DOHH2 (cell line): Measurements from ENCODE around the gene DNASE1L2.

Source experiments
- H3F3A ChIP-seq: fragments of 200-600 bp; sonication (generic), shearing (Covaris generic); 2 replicates; pipeline ENCODE4 v1.6.0; 2016; ENCODE audit warnings: antibody characterized with exemption, mild to moderate bottlenecking; ENCODE audit not compliant: control insufficient read depth, insufficient read depth
- H3K27ac ChIP-seq: fragments of 200-600 bp; sonication (generic); 2 replicates; pipeline ENCODE4 v1.5.1; 2014; ENCODE audit warnings: low read depth, mild to moderate bottlenecking, low read length, moderate library complexity
- H3K27me3 ChIP-seq: fragments of 200-600 bp; sonication (generic); 2 replicates; pipeline ENCODE4 v1.6.1; 2014; ENCODE audit warnings: mild to moderate bottlenecking, low read length, mixed read lengths; ENCODE audit not compliant: control insufficient read depth
- H3K36me3 ChIP-seq: fragments of 200-600 bp; sonication (generic); 2 replicates; pipeline ENCODE4 v1.6.1; 2014; ENCODE audit warnings: mild to moderate bottlenecking, low read length, moderate library complexity, mixed read lengths; ENCODE audit not compliant: control insufficient read depth
- H3K4me1 ChIP-seq: fragments of 200-600 bp; sonication (generic); 2 replicates; pipeline ENCODE4 v1.6.1; 2014; ENCODE audit warnings: mild to moderate bottlenecking, low read length, mixed read lengths; ENCODE audit not compliant: control insufficient read depth
- H3K4me2 ChIP-seq: fragments of 200-600 bp; sonication (generic); 2 replicates; pipeline ENCODE4 v1.6.0; 2014; ENCODE audit warnings: mild to moderate bottlenecking, low read length, moderate library complexity
- H3K4me3 ChIP-seq: fragments of 200-600 bp; sonication (generic); 2 replicates; pipeline ENCODE4 v1.5.1; 2014; ENCODE audit warnings: mild to moderate bottlenecking, low read length, mixed read lengths
- H3K79me2 ChIP-seq: fragments of 200-600 bp; sonication (generic); 2 replicates; pipeline ENCODE4 v1.6.1; 2014; ENCODE audit warnings: mild to moderate bottlenecking, low read length, mixed read lengths; ENCODE audit not compliant: control insufficient read depth
- H3K9me2 ChIP-seq: fragments of 200-600 bp; sonication (generic); replicated peaks from 2 replicates; pipeline ENCODE4 v1.6.1; 2014; ENCODE audit warnings: mild to moderate bottlenecking, low read length, mixed read lengths; ENCODE audit not compliant: control insufficient read depth
- H3K9me3 ChIP-seq: fragments of 200-600 bp; sonication (generic); 2 replicates; pipeline ENCODE4 v1.6.1; 2014; ENCODE audit warnings: antibody characterized with exemption, low read length, mixed read lengths; ENCODE audit not compliant: control insufficient read depth, insufficient read depth
- H4K20me1 ChIP-seq: fragments of 200-600 bp; sonication (generic); 2 replicates; pipeline ENCODE4 v1.6.0; 2014; ENCODE audit warnings: low read depth, mild to moderate bottlenecking, antibody characterized with exemption, low read length, moderate library complexity; ENCODE audit not compliant: control insufficient read depth, insufficient read depth
- EZH2phosphoT487 ChIP-seq: fragments of 200-600 bp; sonication (generic); IDR thresholded peaks from 2 replicates; pipeline ENCODE4 v1.6.1; 2017; ENCODE audit warnings: borderline replicate concordance, mild to moderate bottlenecking, antibody characterized with exemption, low read length, moderate library complexity, mixed read lengths
- TF ChIP-seq, protein P1 (sequence below): fragments of 200-600 bp; sonication (generic); IDR thresholded peaks from one replicate; pipeline ENCODE4 v1.5.1; 2014; ENCODE audit warnings: antibody characterized with exemption, mild to moderate bottlenecking, low read depth, low read length; ENCODE audit not compliant: poor library complexity, severe bottlenecking

Gene DNASE1L2

GRCh38 chr16:2236337-2237101 lies at the start of gene DNASE1L2:
Gene DNASE1L2 (plus strand): TSS chr16:2236444. CDS start chr16:2236817, 373 bp downstream.
- TF ChIP-seq EZH2phosphoT487: no peak
- TF ChIP-seq, protein P1, sequence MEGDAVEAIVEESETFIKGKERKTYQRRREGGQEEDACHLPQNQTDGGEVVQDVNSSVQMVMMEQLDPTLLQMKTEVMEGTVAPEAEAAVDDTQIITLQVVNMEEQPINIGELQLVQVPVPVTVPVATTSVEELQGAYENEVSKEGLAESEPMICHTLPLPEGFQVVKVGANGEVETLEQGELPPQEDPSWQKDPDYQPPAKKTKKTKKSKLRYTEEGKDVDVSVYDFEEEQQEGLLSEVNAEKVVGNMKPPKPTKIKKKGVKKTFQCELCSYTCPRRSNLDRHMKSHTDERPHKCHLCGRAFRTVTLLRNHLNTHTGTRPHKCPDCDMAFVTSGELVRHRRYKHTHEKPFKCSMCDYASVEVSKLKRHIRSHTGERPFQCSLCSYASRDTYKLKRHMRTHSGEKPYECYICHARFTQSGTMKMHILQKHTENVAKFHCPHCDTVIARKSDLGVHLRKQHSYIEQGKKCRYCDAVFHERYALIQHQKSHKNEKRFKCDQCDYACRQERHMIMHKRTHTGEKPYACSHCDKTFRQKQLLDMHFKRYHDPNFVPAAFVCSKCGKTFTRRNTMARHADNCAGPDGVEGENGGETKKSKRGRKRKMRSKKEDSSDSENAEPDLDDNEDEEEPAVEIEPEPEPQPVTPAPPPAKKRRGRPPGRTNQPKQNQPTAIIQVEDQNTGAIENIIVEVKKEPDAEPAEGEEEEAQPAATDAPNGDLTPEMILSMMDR: no peak
- no peak within 1 kb of the TSS for H3K4me2 ChIP-seq
- H3K9me3 ChIP-seq: no peaks in the 10 kb centered on the region
- H3K36me3 ChIP-seq: peaks cover 51% of the 10 kb centered on the region
- H3K9me2 ChIP-seq: no peaks in the 10 kb centered on the region
- no peak within 1 kb of the TSS for H3K27ac ChIP-seq
- no peaks in the 10 kb centered on the region for H3K27me3 ChIP-seq
- H3K4me3 ChIP-seq: no peak within 1 kb of the TSS
- no peaks in the 10 kb centered on the region for H3K4me1 ChIP-seq
- H4K20me1 ChIP-seq: no peaks in the 10 kb centered on the region
- no peaks in the 10 kb centered on the region for H3K79me2 ChIP-seq
- H3F3A ChIP-seq: peaks cover 9% of the 10 kb centered on the region; the same call in 1 of the 2 replicates

DNA sequence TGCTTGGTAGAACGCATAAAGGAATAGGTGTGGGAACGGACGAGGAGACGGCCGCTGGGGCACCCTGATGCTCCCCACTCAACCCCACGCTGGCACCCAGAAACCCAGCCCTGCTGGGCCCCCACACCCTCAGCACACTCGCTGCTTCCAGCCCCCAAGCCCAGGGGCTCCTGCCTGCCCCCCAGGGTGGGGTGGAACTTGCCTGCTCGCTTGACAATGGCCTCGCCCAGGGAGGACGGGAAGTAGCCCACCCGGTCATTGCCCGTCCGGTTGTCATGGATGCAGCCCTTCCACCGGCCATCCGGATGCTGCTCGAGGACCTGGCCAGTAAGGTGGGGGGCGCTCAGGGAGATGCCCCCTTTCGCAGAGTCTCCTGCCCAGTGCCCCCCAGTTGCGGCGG lies 49.7 kb upstream of the DNASE1L2 start:
- TF ChIP-seq, protein P1: no peak
- TF ChIP-seq EZH2phosphoT487: no peak
- H3K4me1 ChIP-seq: peaks cover 2% of the 10 kb centered on the region; the same call in 1 of the 2 replicates

GRCh38 chr16:2187212-2187611 lies 49.0 kb upstream of the DNASE1L2 start:
- Histone ChIP-seq H3K9me2 (no peaks in the 10 kb centered on the region), H3K27ac (no peak overlapping the region), H3K4me3 (no peak overlapping the region), H3K4me1 (peaks cover 2% of the 10 kb centered on the region; the same call in 1 of the 2 replicates), H3K79me2 (no peaks in the 10 kb centered on the region), H3K27me3 (no peaks in the 10 kb centered on the region), H4K20me1 (no peaks in the 10 kb centered on the region), H3F3A (no peaks in the 10 kb centered on the region), H3K9me3 (no peaks in the 10 kb centered on the region), H3K4me2 (no peak overlapping the region), H3K36me3 (peaks cover 3% of the 10 kb centered on the region; the same call in 1 of the 2 replicates)
- no peak for TF ChIP-seq EZH2phosphoT487

More for the DNA sequence above, 49.7 kb upstream of the DNASE1L2 start:
- H3K27ac ChIP-seq: no peak overlapping the region
- H3K27me3 ChIP-seq: no peaks in the 10 kb centered on the region
- H3K4me3 ChIP-seq: no peak overlapping the region
- H3K79me2 ChIP-seq: no peaks in the 10 kb centered on the region
- peaks cover 7% of the 10 kb centered on the region; the same call in 1 of the 2 replicates for H3K36me3 ChIP-seq
- H3K9me3 ChIP-seq: no peaks in the 10 kb centered on the region
- no peaks in the 10 kb centered on the region for H3K9me2 ChIP-seq
- no peaks in the 10 kb centered on the region for H4K20me1 ChIP-seq
- H3K4me2 ChIP-seq: no peak overlapping the region
- no peaks in the 10 kb centered on the region for H3F3A ChIP-seq

GRCh38 chr16:2188395-2188794 lies 47.8 kb upstream of the DNASE1L2 start:
- Histone ChIP-seq H3K9me3 (no peaks in the 10 kb centered on the region), H3K9me2 (no peaks in the 10 kb centered on the region), H3K4me1 (peaks cover 2% of the 10 kb centered on the region; the same call in 1 of the 2 replicates), H3K27me3 (peaks cover 2% of the 10 kb centered on the region), H3K4me2 (no peak overlapping the region), H4K20me1 (no peaks in the 10 kb centered on the region), H3K27ac (no peak overlapping the region), H3K36me3 (no peaks in the 10 kb centered on the region), H3K4me3 (no peak overlapping the region), H3F3A (no peaks in the 10 kb centered on the region), H3K79me2 (no peaks in the 10 kb centered on the region)
- TF ChIP-seq EZH2phosphoT487: no peak
- TF ChIP-seq, protein P1: no peak
